Naive thymus-derived CD8-positive, alpha-beta T cell (primary cell): ENCODE data around the gene B3GNT4. TPM values are rescaled to one million over a fixed set of nuclear protein-coding genes. Genes with fewer than 3 reads are reported as not detected.
"Not testable (repeated sequence)": the region's sequence is repeated elsewhere in the genome, so short reads cannot be mapped to it uniquely, and the experiment has no call there.

ENCODE experiments used
- ATAC-seq, 2 donors: fragments of 150-1000 bp; cut with Tn5 transposase in 1 of 2; sonication (Bioruptor Pico), chemical (Tn5 transposase) in 1 of 2; 1 replicate in 1 of 2; 2 replicates in 1 of 2; pipeline ENCODE4 v1.10.0; 2021; ENCODE audit warnings: mild to moderate bottlenecking in 2 of 2, moderate library complexity in 2 of 2
- POLR2A ChIA-PET: fragments of 350-600 bp; sonication (Branson Sonifier 250); formaldehyde crosslinking; loops from one replicate; lab custom pipeline; 2021; ENCODE audit warnings: antibody characterized with exemption; lab: Charles Lee
- DNase-seq, 10 donors: peaks; one replicate each; pipeline versions ENCODE4 v3.0.0 to v3.0.0-alpha.2; 2020 to 2022
- H3K27ac Mint-ChIP-seq, 10 donors: one replicate each; pipeline ENCODE4 v1.8.0; 2020 to 2022; ENCODE audit warnings: mild to moderate bottlenecking in 10 of 10, mixed read lengths in 10 of 10, moderate library complexity in 4 of 10, inconsistent platforms in 1 of 10
- H3K27me3 Mint-ChIP-seq, 5 donors: one replicate each; pipeline ENCODE4 v1.8.0; 2021 to 2022; ENCODE audit warnings: mixed read lengths in 5 of 5
- H3K36me3 Mint-ChIP-seq, 3 donors: one replicate each; pipeline ENCODE4 v1.8.0; 2020 to 2022; ENCODE audit warnings: mixed read lengths in 3 of 3, mild to moderate bottlenecking in 2 of 3, inconsistent platforms in 1 of 3
- H3K4me1 Mint-ChIP-seq, 4 donors: one replicate each; pipeline ENCODE4 v1.8.0; 2021 to 2022; ENCODE audit warnings: mixed read lengths in 4 of 4
- H3K4me3 Mint-ChIP-seq, 10 donors: one replicate each; pipeline ENCODE4 v1.8.0; 2020 to 2022; ENCODE audit warnings: mild to moderate bottlenecking in 10 of 10, mixed read lengths in 10 of 10, moderate library complexity in 6 of 10, inconsistent platforms in 1 of 10
- H3K9me3 Mint-ChIP-seq, 9 donors: one replicate each; pipeline ENCODE4 v1.8.0; 2020 to 2022; ENCODE audit warnings: mixed read lengths in 9 of 9, mild to moderate bottlenecking in 3 of 9, inconsistent platforms in 1 of 9, moderate library complexity in 1 of 9
- polyA plus RNA-seq, 3 donors: library from polyadenylated mRNA; unstranded; fragments of 300-500 nt; fragmentation: Illumina TruSeq; gene quantifications; one replicate each; pipeline ENCODE4 v1.2.3, GENCODE V29; 2021
- total RNA-seq, 8 experiments: library from RNA in 2 of 8; stranded (reverse) in 2 of 8; gene quantifications; one replicate each; pipeline ENCODE4 v1.2.3 and lab custom pipeline; 2021 to 2026

Gene B3GNT4
- total and polyA plus RNA-seq, 5 experiments from 2014 or later = 0.12 to 0.25 TPM; not detected in 3

DNA sequence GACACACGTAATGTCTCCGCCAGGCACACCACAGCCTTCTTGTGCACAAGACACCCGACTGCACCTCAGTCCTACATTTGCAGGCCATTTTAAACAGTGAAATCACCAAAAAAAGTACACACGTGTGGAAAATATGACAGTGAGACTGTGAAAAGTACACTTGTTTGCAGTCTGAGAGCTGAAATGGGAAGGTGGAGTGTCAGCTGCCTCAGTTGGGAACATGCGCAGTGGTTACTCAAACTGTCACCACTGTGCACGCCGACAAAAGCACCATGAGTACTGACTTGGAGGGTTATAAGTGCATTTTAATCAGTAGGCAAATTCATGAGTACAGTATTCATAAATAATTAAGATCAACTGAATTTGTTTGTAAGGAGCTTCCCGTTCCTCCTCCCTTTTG, 47.0 kb downstream of the B3GNT4 start:
- DNase-seq (no peak), ATAC-seq (no peak)
- POLR2A ChIA-PET = no interaction called here
- Mint-ChIP-seq H3K27ac (no peak overlapping the region), H3K36me3 (peaks cover 0 to 74% (median 14%) of the 10 kb centered on the region in 3 donors), H3K4me1 (peaks cover 0 to 19% (median 4%) of the 10 kb centered on the region in 4 donors), H3K27me3 (no peaks in the 10 kb centered on the region), H3K4me3 (no peak overlapping the region), H3K9me3 (peaks cover 0 to 1% (median 0%) of the 10 kb centered on the region in 9 donors)

DNA sequence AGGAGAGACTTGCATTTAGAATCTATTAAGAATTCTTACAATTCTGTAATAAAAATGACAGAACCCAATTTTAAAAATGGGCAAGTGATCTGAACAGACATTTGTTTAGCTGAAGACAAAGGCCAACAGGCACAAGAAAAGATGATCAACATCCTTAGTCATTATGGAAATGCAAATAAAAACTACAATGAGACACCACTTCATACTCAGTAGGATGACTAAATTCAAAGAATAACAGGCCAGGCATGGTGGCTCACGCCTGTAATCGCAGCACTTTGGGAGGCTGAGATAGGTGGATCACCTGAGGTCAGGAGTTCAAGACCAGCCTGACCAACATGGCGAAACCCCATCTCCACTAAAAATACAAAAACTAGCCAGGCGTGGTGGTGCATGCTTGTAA, 55.0 kb downstream of the B3GNT4 start:
- H3K27ac Mint-ChIP-seq, H3K27me3 Mint-ChIP-seq, POLR2A ChIA-PET, ATAC-seq, DNase-seq, H3K4me3 Mint-ChIP-seq, H3K9me3 Mint-ChIP-seq: not testable (repeated sequence)
- H3K36me3 Mint-ChIP-seq = peaks cover 0 to 86% (median 13%) of the 10 kb centered on the region in 3 donors
- peaks cover 2 to 43% (median 7%) of the 10 kb centered on the region in 4 donors for H3K4me1 Mint-ChIP-seq

Other genes starting within 250 kb of the B3GNT4 start
- 10 to 100 TPM; 10.5 to 12.0 TPM for gene BCL7A, start 181.8 kb upstream of the B3GNT4 start, total RNA-seq
- gene BCL7A, start 181.8 kb upstream of the B3GNT4 start, polyA plus RNA-seq = 1 to 10 TPM; 3.0 to 7.3 (median 7.1) TPM
- gene MLXIP, start 125.0 kb upstream of the B3GNT4 start, total RNA-seq = 100 to 1,000 TPM; 162 to 165 TPM
- 10 to 100 TPM; 17.3 to 43.3 (median 20.0) TPM for gene MLXIP, start 125.0 kb upstream of the B3GNT4 start, polyA plus RNA-seq
- not detected for gene IL31, start 29.5 kb upstream of the B3GNT4 start, total RNA-seq
- not detected for gene IL31, start 29.5 kb upstream of the B3GNT4 start, polyA plus RNA-seq
- under 1 TPM in 1 of 2 experiments, not detected in 1; 0.29 TPM for gene LRRC43, start 20.6 kb upstream of the B3GNT4 start, total RNA-seq
- not detected for gene LRRC43, start 20.6 kb upstream of the B3GNT4 start, polyA plus RNA-seq
- gene DIABLO, start 22.3 kb downstream of the B3GNT4 start, total RNA-seq = 10 to 100 TPM; 41.7 to 51.0 TPM
- 10 to 100 TPM; 48.2 to 71.3 (median 61.7) TPM for gene DIABLO, start 22.3 kb downstream of the B3GNT4 start, polyA plus RNA-seq
- 10 to 100 TPM; 29.4 to 29.5 TPM for gene VPS33A, start 62.8 kb downstream of the B3GNT4 start, total RNA-seq
- 10 to 100 TPM; 17.6 to 24.2 (median 20.1) TPM for gene VPS33A, start 62.8 kb downstream of the B3GNT4 start, polyA plus RNA-seq
- gene CLIP1, start 219.0 kb downstream of the B3GNT4 start, total RNA-seq = 10 to 100 TPM; 39.5 to 48.7 TPM
- gene CLIP1, start 219.0 kb downstream of the B3GNT4 start, polyA plus RNA-seq = 10 to 100 TPM in 1 of 3 donors, 1 to 10 TPM in 2; 6.3 to 20.4 (median 9.4) TPM